Bone marrow (tissue), 2 donors: ENCODE measurements around the gene IRX5.

Experiments
- DNase-seq, 2 donors: peaks; one replicate each; lab custom pipeline; 2025; lab: John Stamatoyannopoulos, UW

Gene IRX5

GRCh38 chr16:54952195-54952594, 21.5 kb downstream of the IRX5 start:
- no peak for DNase-seq

- no peak for DNase-seq
Observed at GRCh38 chr16:54953461-54953860, 22.8 kb downstream of the IRX5 start.

DNA sequence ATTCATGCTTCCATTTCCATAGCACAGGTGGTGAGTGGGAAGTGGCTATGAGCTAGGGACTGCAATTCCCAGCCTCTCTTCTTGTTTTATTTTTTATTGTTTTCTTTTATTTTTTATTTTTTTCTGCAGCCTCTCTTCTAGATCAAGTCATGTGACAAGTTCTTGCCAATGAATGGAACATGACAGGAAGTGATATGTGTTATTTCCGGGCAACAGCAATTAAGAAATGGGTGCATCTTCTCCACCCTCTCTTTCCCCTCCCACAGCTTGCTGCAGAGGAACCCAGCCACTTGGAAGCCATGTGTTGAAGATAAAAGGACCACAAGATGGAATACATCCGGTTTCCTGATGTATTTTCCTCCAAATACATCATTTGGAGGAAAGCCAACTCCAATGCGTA, 23.6 kb downstream of the IRX5 start:
- DNase-seq, result no peak

DNA sequence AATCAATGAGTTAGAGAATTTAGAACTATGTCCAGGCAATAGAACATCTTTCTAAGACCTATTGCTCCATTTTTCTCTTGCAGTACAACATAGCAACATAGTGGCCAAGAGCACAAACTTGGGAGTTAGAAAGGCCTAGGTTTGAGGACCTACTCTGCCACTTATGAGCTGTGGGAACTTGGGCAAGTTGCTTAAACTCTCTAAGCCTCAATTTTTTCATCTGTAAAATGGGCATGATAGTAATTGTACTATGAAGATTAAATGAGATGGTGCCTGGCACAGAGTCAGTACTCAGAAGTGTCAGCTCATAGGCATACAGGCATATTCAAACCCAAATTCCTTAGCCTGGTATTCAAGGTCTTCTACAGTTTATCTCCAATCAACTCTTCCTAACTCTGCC, 25.1 kb downstream of the IRX5 start:
- DNase-seq, result no peak

DNA sequence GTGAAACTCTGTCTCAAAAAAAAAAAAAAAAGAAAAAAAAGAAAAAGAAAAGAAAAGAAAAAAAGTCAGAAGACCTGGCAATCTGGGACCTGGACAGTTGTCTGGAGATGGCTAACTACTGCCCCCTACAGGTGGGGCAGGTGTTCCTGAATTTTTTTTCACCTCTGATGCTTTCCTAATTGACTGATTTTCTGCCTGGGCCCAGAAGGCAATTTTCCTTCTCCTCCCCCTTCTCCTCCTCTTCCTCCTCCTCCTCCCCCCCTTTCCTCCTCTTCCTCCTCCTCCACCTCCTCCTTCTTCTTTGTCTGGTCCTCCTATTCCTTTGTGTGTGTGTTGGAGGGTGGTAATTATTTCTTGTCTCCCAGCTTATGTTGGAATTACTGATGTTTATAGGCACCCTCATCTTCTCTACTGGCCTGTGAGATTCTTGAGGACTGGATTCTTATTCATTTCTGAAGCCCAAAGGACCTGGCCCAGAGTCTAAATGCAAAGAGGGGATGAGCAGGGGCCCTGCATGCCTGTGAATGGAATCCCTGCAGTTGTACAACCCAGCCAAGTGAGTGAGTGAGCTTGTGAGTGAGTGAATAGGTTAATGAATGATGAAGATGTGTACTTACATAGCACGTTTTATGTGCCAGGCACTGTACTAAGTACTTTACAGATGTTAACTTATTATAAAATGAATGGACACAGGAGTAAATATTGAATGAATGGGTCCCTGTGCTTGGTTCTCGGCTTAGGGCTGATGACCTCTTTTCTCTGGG, 26.9 kb downstream of the IRX5 start:
- DNase-seq, result no peak

DNA sequence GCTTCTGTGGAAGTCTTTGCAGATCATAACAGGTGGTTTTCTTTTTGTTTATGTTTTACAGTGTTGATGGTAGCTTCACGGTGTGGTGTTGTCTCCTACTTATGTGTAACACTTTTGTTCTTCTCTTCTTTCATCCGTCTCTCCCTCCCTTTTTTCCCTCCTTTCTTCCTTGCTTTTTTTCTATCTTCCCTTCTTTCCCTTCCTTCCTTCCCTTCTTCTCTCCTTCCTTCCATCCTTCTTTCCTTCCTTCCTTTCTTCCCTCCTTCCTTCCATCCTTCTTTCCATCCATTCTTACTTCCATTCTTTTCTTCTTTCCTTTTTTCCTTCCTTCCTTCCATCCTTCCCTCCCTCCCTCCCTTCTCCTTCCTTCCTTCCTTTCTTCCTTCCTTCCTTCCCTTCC, 31.4 kb downstream of the IRX5 start:
- DNase-seq, result no peak

DNA sequence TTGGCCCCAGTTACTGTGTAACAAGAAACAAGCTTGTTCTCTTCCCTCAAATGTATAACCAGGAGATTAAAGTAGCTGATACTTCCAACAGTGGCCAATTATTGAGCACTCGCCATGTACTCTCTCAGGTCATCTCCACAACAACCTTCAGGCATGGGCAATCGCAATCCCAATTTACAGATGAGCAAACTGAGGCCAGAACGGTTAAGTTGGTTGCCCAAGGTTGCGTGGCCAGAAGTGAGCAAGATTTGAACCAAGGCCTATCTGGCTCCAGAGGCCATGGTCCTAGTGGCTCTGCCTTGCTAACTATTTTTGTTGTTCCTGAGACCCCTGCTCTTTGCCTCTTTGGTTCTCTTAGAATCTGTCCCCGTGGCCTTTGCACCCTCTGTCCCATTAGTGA, 33.6 kb downstream of the IRX5 start:
- no peak for DNase-seq

DNA sequence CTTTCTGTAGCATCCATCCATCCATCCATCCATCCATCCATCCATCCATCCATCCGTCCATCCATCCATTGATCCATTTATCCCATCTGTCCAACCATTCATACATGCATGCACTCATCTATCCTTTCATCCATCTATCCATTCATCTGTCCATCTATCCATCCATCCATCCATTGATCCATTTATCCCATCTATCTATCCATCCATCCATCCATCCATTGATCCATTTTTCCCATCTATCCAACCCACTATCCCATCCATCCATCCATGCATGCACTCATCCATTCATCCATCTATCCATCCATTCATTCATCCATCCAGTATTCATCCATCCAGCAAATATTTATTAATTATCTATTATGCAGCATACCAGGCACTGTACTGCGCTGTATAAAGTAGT, 34.8 kb downstream of the IRX5 start:
- no peak for DNase-seq

GRCh38 chr16:54968011-54968410, 37.3 kb downstream of the IRX5 start:
- DNase-seq, result no peak

DNA sequence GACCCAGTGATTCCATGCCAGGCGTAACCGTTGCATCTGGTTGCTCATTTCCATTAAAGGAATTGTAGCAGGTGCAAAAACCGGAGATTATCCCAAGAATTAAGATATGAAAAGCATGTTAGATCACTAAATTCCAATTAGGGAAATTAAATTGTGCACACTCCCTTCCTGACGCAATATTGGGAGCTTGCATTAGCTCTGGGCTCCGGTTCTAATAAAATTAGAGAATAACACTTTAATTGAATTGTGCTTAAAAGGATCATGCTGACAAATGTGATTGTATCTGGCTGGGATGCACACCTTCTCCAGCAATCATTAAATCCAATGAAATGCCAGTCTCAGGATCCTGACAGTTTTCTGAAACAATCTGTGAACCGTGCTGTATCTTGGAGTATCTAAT, 38.1 kb downstream of the IRX5 start:
- DNase-seq, result no peak

DNA sequence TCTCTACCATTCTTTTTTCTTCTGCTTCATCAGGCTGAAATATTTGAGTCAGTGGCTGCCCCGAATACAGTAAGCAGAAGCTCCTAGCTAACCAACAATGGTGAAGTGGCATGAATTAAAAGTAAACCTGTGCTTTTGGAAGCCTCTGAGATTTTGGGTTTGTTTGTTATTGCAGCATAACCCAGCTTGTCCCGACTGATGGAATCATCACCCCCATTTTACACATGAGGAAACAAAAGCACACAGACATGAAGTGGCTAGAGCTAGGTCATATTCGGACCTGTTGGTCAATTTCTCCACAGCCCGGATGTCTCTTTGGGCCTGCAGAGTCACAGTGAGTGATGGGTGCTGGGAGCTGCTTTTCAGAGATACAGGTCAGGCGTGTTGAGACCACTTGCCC, 39.4 kb downstream of the IRX5 start:
- DNase-seq, result no peak

- no peak for DNase-seq
Observed at GRCh38 chr16:54974367-54974766, 43.7 kb downstream of the IRX5 start.

DNA sequence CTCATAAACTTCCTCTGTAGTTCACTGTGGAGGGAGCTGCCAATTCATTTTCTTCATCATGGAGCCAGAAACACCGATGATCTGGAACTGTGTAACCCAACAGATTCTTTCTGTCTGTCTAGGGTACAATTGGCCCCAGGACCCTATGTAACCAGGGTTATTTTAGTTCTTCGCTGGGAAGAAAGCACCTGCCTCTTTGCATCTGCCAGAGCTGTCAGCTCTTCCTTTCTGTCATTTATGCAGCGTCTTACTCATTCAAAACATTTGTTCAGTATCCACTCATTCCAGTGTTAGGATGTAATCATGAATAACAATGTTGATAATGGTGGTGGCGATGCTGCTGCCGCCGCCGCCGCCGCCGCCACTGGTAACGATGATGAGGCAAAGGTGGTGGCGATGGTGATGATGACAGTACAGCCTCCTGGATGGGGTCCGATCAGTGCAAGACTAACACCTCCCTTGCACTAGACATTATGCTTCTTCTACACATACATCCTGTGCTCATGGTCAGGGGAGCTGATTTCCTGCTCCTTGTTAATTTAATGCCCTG, 46.1 kb downstream of the IRX5 start:
- DNase-seq, result no peak

DNA sequence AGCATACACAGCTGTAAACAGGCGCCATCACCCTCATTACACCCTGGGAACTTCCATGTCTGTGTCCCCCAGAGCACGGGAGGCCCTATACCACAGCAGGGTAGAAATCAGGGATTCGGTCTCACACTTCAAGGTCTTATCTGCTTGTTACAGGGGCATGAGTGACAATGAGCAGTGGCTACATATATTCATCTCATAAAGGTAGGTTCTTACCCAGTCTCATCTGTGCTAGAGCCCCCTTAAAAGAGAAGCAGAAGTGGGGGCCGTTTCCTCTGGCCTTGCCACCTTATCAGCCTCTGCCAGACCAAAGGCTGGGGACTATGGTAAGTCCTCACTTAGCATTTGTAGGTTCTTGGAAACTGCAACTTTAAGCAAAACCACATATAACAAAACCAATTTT, 46.5 kb downstream of the IRX5 start:
- no peak for DNase-seq

DNA sequence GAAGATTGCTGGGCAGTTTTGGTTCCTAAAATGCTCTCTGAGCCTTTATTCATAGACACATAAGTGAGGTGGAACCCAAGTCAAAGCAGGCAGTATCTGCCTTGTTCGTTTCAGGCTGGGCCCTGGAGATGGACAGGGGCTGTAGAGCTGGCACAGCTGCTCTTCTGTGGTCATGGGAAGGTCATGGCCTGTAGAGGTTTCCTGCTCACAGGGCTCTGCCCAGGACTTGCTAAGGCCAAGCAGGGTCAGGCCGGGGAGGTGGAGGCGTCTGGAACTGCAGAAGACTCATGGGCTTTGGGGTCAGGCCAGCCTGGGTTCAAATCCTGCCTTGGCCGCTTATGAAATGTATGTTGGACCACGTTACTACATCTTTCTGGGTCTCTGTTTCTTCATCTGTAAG, 50.2 kb downstream of the IRX5 start:
- no peak for DNase-seq
